HG03469 (cell line): ENCODE data around the gene ABCA1.
"Not testable (repeated sequence)": the region's sequence is repeated elsewhere in the genome, so short reads cannot be mapped to it uniquely, and the experiment has no call there.

Experiments used
- ATAC-seq: cut with Tn5 transposase; IDR thresholded peaks from one replicate; pipeline ENCODE4 v1.9.1; 2021; ENCODE audit warnings: mild to moderate bottlenecking, moderate library complexity, moderate number of reproducible peaks; ENCODE audit not compliant: unreplicated experiment

Gene ABCA1, protein sequence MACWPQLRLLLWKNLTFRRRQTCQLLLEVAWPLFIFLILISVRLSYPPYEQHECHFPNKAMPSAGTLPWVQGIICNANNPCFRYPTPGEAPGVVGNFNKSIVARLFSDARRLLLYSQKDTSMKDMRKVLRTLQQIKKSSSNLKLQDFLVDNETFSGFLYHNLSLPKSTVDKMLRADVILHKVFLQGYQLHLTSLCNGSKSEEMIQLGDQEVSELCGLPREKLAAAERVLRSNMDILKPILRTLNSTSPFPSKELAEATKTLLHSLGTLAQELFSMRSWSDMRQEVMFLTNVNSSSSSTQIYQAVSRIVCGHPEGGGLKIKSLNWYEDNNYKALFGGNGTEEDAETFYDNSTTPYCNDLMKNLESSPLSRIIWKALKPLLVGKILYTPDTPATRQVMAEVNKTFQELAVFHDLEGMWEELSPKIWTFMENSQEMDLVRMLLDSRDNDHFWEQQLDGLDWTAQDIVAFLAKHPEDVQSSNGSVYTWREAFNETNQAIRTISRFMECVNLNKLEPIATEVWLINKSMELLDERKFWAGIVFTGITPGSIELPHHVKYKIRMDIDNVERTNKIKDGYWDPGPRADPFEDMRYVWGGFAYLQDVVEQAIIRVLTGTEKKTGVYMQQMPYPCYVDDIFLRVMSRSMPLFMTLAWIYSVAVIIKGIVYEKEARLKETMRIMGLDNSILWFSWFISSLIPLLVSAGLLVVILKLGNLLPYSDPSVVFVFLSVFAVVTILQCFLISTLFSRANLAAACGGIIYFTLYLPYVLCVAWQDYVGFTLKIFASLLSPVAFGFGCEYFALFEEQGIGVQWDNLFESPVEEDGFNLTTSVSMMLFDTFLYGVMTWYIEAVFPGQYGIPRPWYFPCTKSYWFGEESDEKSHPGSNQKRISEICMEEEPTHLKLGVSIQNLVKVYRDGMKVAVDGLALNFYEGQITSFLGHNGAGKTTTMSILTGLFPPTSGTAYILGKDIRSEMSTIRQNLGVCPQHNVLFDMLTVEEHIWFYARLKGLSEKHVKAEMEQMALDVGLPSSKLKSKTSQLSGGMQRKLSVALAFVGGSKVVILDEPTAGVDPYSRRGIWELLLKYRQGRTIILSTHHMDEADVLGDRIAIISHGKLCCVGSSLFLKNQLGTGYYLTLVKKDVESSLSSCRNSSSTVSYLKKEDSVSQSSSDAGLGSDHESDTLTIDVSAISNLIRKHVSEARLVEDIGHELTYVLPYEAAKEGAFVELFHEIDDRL (N-terminal part only)

GRCh38 chr9:104927912-104928740 lies at the start of gene ABCA1:
ABCA1 (minus strand) TSS chr9:104928155; CDS start chr9:104903679, 24,476 bp downstream.
- no peak for ATAC-seq

GRCh38 chr9:104977580-104977979 lies 49.6 kb upstream of the ABCA1 start:
- no peak for ATAC-seq

DNA sequence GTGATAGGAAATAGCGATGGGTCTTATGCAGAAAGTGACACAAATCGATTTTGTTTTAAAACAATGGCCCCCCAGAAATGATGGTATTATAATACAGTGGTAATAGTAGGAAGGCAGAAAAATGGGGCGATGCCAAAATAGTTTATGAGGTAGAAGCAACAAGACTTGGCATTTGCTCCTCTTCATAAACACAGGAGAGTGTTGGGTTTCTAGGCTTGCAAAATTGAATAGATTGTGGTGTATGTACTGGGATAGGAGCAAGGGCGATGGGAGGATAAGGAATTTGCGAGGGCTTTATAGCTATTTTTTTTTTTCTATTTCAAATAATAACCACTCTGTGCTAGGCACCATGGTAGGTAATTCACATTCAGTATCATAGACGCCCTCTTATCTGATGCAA lies 49.2 kb upstream of the ABCA1 start:
- no peak for ATAC-seq

- not testable (repeated sequence) for ATAC-seq
Observed at GRCh38 chr9:104975966-104976595, 48.1 kb upstream of the ABCA1 start.

DNA sequence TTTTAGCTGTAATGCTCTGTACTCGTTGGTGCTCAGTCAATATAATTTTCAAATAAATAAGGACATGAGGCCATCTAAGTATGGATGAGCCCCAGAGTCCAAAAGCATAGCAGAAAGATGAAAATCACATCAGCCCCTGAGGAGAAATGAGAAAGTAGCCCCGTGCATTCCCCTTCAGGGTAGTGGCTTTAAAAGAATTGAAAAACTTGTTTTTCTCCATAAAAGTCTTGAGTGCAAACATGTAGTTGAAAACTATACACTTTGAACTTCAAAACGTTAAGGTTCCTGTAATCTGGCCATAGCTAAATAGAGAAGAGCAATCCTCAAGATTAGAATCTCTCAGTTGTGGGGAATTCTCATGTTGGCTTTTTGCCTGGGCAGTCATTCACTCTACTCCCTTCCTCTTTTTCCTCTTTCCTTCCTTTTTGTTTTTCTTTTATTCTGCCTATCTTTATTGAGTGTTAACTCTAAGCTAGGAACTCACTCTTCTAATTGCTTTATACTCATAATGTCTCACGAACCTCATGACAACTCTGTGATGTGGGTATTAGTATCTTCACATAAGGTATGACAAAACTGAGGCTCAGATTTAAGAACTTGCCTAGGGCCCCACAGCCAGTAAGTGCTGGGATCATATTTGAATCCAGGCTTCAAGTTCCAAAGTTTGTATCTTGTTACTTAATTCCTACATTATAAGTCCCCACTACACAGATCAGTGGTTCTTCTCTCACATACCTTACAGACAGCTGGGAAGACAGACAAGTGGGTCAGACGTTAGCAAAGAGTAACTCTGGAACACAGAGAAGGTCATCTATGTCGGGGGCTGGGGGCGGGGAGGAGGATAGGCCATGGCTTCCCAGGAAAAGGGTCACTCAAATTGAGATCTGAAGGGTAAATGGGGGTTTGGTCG lies 46.4 kb upstream of the ABCA1 start:
- ATAC-seq: no peak

GRCh38 chr9:104972242-104972866 lies 44.4 kb upstream of the ABCA1 start:
- no peak for ATAC-seq

GRCh38 chr9:104971511-104971910 lies 43.6 kb upstream of the ABCA1 start:
- no peak for ATAC-seq

DNA sequence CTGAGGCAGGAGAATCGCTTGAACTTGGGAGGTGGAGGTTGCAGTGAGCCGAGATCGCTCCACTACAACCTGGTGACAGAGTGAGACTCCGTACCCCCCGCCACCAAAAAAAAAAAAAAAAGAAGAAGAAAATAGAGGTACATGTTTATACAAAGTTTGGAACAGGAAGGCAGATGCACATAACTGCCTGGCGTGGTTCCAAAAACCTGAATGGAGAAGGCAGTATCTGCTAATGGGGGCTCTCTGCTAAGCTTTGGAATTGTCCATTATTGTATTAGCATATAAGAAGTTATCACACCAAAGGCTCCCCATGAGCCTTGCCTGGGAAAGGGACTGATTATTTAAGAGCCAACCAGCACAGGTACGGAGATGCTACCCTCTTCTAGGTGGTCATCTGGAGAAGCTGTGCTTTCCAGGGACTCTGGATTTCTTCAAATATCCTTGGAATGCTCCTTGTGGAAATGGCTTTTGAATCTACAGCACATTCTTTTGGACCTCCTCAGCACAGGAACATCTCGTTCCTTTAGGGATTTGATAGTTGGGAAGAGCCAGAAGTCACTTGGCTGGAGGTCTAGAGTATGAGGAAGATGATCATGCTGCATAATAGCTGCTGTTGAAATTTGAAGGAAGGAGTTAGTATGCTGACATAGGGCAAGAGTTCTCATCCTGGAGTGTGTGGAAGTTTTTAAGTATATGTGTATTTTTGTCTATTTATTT lies 42.5 kb upstream of the ABCA1 start:
- no peak for ATAC-seq

DNA sequence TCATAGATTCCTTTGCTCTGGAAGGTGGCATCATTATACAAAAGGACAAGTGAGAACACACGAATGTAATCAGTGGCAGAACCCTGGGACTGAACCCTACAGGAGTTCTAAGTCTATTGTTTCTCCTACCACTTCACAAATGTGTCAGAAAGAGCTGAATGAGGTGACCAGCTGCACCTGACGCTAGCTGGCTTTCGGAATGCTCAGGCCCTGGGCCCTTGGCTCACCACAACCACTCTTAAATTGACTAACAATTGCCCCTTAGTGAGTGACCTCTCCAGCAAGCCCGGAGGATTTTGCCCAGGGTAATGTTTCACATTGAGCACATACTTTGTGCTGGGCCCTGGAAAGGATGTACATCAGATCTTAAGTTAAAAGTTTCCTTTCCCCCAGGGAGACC lies 41.2 kb upstream of the ABCA1 start:
- ATAC-seq: no peak

GRCh38 chr9:104968025-104968982 lies 40.3 kb upstream of the ABCA1 start:
- peak; percentile 98 for ATAC-seq

GRCh38 chr9:104963076-104963475 lies 35.1 kb upstream of the ABCA1 start:
- no peak for ATAC-seq

DNA sequence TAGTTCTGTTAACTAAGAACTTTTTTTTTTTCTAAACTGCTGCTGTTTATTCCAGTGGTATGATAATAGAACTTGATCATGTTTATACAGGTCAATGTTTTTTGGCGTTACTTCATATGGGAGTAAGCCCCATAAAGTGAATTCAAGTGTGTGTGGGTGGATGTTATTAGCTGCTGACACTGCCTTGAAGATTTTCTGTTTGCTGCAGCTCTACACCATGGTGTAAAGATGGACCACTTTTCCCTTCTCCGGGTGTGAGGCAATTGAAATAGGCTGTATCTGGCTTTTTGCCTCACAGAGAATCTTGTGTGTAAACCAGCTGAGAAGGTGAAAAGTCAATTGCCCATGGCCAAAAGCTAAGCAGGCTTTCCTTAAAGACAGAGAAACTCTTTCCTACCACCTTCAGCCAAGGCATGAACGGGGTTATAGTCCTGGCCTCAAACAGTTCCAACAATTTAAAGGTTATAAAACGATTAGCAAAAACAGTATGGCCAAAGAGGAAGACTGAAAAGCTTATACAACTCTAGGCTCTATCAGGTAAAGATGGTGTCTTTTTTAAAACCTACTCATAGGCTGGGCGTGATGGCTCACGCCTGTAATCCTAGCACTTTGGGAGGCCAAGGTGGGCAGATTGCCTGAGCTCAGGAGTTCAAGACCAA lies 33.9 kb upstream of the ABCA1 start:
- ATAC-seq: no peak

GRCh38 chr9:104961238-104961637 lies 33.3 kb upstream of the ABCA1 start:
- peak; percentile 91 for ATAC-seq

GRCh38 chr9:104960662-104961061 lies 32.7 kb upstream of the ABCA1 start:
- no peak for ATAC-seq

DNA sequence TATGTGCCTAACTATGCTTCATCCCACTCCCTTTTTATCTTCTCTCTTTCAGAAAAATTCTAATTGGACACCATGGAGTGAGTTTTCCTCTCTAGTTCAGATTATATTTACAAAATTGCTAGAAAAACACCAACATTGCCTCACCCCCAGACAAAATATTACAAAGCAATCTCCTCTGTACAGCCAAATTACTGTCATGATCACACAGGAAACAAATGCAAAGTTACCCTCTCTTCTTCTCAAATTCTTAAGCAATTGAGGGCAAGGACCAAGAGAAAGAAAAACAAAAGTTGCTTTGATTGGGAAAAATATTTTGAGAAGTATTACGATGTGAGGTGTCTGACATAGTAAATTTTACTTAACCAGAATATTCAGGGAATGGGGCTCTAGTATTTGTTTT lies 30.8 kb upstream of the ABCA1 start:
- no peak for ATAC-seq

DNA sequence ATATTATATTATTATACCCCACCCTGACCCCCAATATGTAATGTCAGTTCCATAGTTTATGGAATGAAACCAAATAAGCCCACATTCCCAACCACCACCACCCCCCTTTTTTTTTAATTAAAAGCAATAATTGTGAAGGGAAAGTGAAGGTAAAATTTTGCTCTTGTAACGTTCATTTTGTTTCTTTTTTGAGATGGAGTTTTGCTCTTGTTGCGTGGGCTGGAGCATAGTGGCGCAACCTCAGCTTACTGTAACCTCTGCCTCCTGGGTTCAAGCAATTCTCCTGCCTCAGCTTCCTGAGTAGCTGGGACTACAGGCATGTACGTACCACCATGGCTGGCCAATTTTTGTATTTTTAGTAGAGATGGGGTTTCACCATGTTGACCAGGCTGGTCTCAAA lies 30.1 kb upstream of the ABCA1 start:
- ATAC-seq: not testable (repeated sequence)
